ENCODE data around the gene CRIP2.

CRIP2 gene

DNA sequence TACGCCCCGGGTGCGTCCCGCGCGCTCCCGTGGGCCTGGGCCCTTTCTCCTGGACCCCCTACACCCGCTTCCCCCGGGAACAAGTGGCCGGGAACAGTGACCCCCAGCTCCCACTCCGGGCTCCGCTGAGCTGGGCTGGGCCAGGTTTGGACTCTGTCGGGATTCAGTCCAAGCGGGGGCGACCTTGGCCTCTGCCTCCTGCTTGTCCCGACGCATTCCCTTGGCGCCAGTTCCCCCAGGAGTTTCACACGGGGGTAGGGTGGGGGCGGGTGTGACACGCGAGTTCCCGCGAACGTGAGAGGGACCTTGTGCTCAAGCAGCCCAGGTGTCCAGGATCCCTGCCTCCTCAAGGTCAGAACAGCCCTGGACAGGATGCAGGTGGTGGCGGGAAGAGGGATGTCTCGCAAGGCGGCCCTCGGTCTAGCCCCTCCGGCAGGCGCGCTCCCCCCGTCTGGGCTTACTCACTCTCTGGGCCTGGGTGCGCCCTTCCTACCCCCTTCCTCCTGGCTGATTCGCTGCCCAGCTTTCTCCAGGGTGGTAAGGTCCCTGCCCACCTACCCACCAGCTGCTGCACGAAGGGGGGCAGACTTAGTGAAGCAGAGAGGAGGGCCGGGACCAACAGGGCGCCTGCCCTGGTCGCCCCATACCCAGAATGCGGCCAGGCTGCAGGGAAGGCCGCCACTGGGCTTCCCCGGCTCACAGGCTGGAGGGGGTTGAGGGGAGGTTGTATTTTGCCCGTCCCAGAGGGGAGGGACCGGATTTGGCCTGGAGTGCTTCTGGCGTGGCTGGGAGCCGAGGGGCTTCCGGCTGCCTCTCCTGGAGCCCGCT is 862 bp downstream of the CRIP2 start:
- no peak for DNase-seq (ENCODE audit: extremely low read depth in 1 of 2, low read depth in 1 of 2)

DNA sequence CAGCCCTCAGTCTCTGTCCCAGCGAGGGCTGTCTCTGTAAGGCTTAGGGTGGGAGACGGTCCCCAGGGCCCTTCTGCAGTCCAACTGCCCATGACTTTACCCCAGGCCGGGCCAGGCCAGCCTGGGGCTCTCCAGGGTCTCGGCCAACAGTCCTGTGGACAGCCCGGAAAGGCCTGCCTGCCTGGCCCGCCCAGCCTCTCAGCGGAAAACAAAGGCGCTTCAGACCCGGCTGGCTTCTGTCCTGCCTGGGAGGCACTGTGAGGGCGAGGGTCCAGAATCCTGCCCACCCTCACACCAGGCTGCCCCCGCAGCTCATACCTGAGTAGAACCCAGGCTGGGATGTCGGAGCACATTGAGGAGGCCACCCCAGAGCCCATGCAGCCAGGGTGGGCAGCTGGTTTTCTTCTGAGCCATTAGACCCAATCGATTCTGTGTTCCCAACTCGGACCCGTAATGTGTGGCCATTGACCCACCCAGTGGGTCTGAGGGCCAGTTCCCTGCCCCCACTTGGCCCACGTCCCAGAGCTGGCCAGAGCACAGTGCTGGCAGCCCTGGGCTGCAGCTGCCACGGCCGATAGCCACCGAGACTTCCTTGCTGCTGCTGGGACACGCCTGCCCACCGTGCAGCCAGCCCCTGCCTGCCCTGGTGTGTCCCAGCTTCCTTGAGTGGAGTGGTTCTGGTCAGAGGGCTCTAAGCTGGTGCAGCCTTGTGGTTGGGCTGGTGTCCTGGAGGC is 1.6 kb downstream of the CRIP2 start:
- no peak for DNase-seq (ENCODE audit: extremely low read depth in 1 of 2, low read depth in 1 of 2)

- no peak for DNase-seq (ENCODE audit: extremely low read depth in 1 of 2, low read depth in 1 of 2)
These were observed 2.4 kb downstream of the CRIP2 start for GRCh38 chr14:105476831-105477659.

DNA sequence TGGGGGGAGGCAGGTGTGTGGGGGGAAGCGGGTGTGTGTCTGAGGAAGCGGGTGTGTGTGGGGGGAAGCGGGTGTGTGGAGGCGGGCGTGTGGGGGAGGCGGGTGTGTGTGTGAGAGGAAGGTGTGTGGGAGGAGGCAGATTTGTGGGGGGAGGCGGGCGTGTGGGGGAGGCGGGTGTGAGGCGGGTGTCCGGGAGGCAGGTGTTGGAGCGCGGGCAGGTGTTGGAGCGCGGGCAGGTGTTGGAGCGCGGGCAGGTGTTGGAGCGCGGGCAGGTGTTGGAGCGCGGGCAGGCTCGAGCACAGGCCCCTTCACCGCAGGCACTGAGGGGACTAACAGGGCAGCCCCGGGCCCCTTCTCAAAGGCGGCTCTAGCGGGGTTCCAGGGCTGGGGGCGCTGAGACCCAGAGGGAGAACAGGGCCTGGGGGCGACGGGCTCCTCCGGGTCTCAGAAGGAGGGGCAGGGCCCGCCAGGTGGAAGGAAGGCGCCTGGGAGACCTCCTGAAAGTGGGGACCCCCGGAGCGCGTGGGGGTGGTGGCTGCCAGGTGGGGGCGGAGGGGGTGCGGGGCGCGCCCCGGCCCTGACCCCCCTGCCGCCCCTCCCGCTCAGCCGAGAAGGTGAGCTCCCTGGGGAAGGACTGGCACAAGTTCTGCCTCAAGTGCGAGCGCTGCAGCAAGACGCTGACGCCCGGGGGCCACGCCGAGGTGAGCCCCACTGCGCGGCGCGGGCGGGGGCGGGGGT is 3.2 kb downstream of the CRIP2 start:
- DNase-seq (ENCODE audit: extremely low read depth in 1 of 2, low read depth in 1 of 2), result no peak

- no peak for DNase-seq (ENCODE audit: extremely low read depth in 1 of 2, low read depth in 1 of 2)
These were observed 4.0 kb downstream of the CRIP2 start for GRCh38 chr14:105478398-105479251.

DNA sequence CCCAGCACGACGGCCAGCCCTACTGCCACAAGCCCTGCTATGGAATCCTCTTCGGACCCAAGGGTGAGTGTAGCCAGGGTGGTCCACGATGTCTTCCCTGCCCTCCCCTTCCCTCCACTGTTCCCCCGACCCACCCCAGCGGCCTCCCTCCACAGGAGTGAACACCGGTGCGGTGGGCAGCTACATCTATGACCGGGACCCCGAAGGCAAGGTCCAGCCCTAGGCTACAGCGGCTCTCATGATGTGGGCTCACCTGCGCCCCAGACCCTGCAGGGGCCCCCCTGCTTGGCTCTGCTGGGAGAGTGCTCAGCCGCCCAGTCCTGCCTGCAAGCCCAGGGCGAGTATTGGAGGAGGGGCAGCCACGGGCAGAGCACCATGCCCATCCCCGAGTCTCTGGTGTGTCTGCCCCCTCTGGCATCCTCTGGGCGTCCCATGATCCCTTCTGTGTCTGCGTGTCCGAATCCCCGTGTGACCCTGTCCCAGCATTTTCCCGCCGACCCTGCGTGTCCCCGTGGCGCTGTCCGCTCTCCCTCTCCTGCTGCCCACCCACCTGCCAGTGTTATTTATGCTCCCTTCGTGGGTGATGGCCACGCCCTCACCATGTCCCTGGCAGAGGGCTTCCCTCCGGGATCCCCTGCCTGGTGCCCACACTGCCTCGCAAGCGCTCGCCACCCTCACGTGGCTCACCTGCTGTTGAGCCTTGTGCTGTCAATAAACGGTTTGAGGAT is 5.0 kb downstream of the CRIP2 start:
- no peak for DNase-seq (ENCODE audit: extremely low read depth in 1 of 2, low read depth in 1 of 2)

GRCh38 chr14:105480199-105480746 is 5.7 kb downstream of the CRIP2 start:
- DNase-seq (ENCODE audit: extremely low read depth in 1 of 2, low read depth in 1 of 2), result no peak

DNA sequence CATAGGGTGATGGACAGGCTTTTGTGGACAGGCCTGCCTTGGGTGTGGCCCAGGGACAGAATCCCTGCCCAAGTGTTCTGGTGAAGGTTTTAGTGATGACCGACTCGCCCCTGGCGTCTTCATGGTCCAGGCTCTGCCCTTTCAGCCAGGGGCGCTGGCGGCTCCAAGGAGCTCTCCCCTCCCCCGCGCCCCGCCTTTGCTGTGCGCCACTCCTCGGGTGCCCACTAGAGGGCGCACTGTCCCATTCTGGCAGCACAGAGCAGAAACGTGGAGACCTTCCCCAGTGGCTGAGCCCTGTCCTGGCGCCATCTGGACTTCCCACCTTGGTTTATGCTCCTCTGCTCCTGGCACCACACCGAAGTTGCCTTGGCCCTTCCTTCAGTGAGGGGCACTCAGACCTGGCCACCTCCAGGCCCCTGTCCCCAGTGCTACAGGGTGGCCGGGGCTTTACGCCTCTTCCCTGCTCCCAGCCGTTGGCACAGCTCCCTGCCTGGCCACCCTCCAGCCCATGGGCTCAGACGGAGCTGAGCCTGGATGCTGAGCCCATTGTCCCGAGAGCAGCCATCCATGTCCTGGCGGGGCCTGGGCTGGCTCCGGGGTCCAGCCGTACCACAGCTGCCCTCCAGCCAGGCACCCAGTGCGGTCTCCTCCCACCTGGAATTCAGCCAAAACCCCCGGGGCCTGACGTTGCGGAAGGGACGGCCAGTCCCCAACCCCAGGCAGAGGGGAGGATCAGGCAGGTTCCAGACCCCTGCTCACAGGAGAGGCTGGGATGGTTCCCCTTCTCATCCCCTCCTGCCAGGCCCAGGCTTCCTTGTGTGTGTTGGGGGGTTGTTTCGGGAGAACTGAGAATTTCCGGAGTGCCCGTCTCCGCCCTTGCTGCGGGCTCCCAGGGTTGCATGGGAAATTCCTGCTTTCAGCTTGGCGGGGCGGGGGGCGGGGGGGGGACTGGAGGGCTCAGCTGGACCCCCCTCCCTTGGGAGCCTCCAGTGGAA is 6.5 kb downstream of the CRIP2 start:
- peak in 1 of 2 donors; percentile 87 for DNase-seq (ENCODE audit: extremely low read depth in 1 of 2, low read depth in 1 of 2)

- DNase-seq (ENCODE audit: extremely low read depth in 1 of 2, low read depth in 1 of 2), result peak; percentile 86 to 96
These were observed 7.4 kb downstream of the CRIP2 start for GRCh38 chr14:105481886-105482457.

DNA sequence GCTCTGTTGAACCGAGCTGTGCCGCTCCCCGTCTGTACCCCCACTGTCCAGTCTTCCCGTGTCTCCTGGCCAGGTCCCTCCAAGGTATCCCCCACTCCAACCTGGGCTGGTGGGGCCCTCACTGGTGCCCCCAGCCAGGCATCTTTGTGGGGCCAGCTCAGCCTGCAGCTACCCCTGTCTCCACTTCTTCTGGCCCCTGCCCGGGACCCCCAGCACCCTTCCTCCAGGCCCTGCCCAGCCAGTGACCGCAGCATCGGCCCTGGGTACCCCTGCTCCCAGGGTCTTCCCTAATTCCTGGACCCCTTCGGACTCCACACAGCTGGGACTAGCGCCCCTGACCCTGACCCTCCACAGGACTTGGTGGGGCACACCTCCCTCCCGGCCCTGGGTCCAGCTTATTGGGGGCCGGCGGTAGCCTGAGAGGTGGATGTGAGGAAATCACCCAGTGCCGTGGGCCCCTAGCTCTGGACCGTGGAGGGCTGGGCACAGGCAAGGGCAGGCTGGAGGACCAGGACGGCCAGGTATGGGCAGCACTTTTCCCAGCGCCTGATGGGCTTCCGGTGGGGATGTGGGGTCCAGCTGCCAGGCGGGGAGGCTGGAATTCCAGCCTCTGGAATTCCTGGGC is 8.0 kb downstream of the CRIP2 start:
- no peak for DNase-seq (ENCODE audit: extremely low read depth in 1 of 2, low read depth in 1 of 2)

GRCh38 chr14:105483300-105484068 is 8.9 kb downstream of the CRIP2 start:
- no peak for DNase-seq (ENCODE audit: extremely low read depth in 1 of 2, low read depth in 1 of 2)

DNA sequence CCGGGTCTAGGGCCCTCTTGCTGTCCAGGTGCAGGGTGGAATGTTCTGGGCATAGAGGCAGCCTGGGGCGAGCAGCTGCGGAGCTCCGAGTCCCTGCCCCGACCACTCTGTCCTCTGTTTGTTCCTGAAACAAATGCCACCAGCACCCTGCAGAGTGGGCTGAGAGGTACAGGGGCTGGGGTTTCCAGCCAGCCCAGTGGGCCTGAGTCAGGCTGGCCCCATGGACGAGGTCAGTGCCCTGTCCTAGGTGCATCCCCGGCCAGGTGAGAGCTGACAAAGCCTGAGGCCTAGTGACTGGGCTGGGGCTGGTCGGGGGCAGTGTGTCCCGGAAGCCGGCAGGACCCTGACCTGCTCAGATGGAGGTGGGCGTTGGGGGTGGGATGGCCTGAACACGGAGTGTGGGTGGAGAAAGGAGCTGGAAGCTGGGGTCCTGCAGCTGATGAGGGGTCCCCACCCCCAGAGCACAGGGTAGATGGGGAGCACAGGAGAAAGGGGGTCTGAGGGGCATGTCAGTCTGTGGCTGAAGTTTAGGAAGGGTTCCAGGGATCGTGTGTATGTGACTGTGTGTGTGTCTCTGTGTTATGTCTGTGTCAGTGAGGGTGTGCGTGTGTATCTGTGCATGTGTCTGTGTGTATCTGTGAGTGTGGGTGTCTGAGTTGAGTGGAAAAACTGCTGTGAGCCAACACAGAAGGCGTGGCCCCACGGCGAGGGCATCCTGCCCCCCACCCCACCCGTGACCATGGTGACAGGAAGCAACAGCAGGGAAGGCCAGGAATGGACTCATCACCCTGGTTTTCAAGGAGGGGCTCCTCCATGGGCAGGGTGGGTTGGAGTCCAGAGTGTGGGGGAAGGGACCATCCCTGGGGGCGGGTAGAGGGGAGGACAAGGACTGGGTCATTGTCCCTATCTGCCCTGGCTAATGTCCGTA is 9.7 kb downstream of the CRIP2 start:
- DNase-seq (ENCODE audit: extremely low read depth in 1 of 2, low read depth in 1 of 2), result no peak

DNA sequence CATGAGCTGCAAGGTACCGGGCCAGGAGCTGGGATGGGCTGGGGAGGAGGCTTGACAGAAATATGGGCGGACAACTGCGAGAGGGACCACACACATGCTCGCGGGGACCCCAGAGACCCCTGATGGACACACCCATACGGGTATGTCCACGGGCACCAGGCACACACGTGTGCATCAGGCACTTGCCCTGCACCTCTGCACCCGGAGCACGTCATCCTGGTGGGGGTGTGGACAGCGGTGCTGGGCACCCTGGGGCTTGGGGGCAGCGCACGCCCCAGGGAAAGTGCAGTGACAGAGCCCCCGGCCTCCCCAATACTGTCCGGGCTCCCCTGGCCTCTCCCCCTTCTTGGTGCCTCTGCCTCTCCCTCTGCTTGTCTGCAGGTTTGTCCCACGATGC is 10.4 kb downstream of the CRIP2 start:
- DNase-seq (ENCODE audit: extremely low read depth in 1 of 2, low read depth in 1 of 2), result no peak

GRCh38 chr14:105485739-105486162 is 11.1 kb downstream of the CRIP2 start:
- no peak for DNase-seq (ENCODE audit: extremely low read depth in 1 of 2, low read depth in 1 of 2)

Measured in activated CD8-positive, alpha-beta memory T cell treated with anti-CD3 and anti-CD28 coated beads for 1 hour (primary cell).